ENCODE measurements around the gene CAB39. TPM values are rescaled to one million over a fixed set of nuclear protein-coding genes. Genes with fewer than 3 reads are reported as not detected.

The CAB39 gene
- polyA plus RNA-seq, 1 donor from 2014 or later, result 118 TPM

- Histone ChIP-seq H2AFZ (ENCODE audit: low read depth, low read length) (no peak overlapping the region), H3K9me2 (ENCODE audit: insufficient read depth, low read length) (no peaks in the 10 kb centered on the region), H3F3A (ENCODE audit: insufficient read depth, low read length, poor library complexity, severe bottlenecking) (no peaks in the 10 kb centered on the region), H3K79me2 (replicated peaks; ENCODE audit: insufficient read depth, low read length) (no peaks in the 10 kb centered on the region), H4K20me1 (ENCODE audit: insufficient read depth) (no peaks in the 10 kb centered on the region), H3K27ac (ENCODE audit: low read length) (no peak overlapping the region), H3K4me2 (ENCODE audit: low read length) (no peak overlapping the region), H3K36me3 (ENCODE audit: insufficient read depth, low read length) (no peaks in the 10 kb centered on the region), H3K27me3 (ENCODE audit: insufficient read depth, low read depth, low read length) (no peaks in the 10 kb centered on the region), H3K4me3 (ENCODE audit: low read length) (no peak overlapping the region), H3K9me3 (ENCODE audit: low read length) (no peaks in the 10 kb centered on the region), H3K9ac (ENCODE audit: low read length) (no peak overlapping the region)
- TF ChIP-seq RAD21 (conservative IDR thresholded peaks at IDR 0.05) (no peak), TAF1 (IDR thresholded peaks at IDR 0.05; ENCODE audit: low read depth) (no peak), REST (IDR thresholded peaks at IDR 0.05; ENCODE audit: borderline replicate concordance) (no peak), EZH2 (IDR thresholded peaks at IDR 0.05; ENCODE audit: borderline replicate concordance, insufficient read depth, low read length, poor library complexity, severe bottlenecking) (no peak), EP300 (conservative IDR thresholded peaks at IDR 0.05; ENCODE audit: poor library complexity, severe bottlenecking) (no peak), SMC3 (conservative IDR thresholded peaks at IDR 0.05; ENCODE audit: poor library complexity) (no peak), POLR2AphosphoS5 (IDR thresholded peaks at IDR 0.05) (no peak), CTCF (IDR thresholded peaks at IDR 0.05; ENCODE audit: poor library complexity, severe bottlenecking) (no peak), MXI1 (conservative IDR thresholded peaks at IDR 0.05; ENCODE audit: poor library complexity, severe bottlenecking) (no peak)
These were observed 127.7 kb downstream of the CAB39 start for GRCh38 chr2:230840301-230840700.

- Histone ChIP-seq H3K9ac (ENCODE audit: low read length) (no peak overlapping the region), H3K9me2 (ENCODE audit: insufficient read depth, low read length) (no peaks in the 10 kb centered on the region), H3K79me2 (replicated peaks; ENCODE audit: insufficient read depth, low read length) (no peaks in the 10 kb centered on the region), H2AFZ (ENCODE audit: low read depth, low read length) (no peak overlapping the region), H3K27me3 (ENCODE audit: insufficient read depth, low read depth, low read length) (no peaks in the 10 kb centered on the region), H4K20me1 (ENCODE audit: insufficient read depth) (no peaks in the 10 kb centered on the region), H3K4me3 (ENCODE audit: low read length) (no peak overlapping the region), H3F3A (ENCODE audit: insufficient read depth, low read length, poor library complexity, severe bottlenecking) (no peaks in the 10 kb centered on the region), H3K27ac (ENCODE audit: low read length) (no peak overlapping the region), H3K36me3 (ENCODE audit: insufficient read depth, low read length) (no peaks in the 10 kb centered on the region), H3K4me2 (ENCODE audit: low read length) (no peak overlapping the region), H3K9me3 (ENCODE audit: low read length) (peaks cover 4% of the 10 kb centered on the region)
- no peak for TF ChIP-seq EP300 (conservative IDR thresholded peaks at IDR 0.05; ENCODE audit: poor library complexity, severe bottlenecking)
- TF ChIP-seq POLR2AphosphoS5 (IDR thresholded peaks at IDR 0.05), result no peak
These were observed 129.8 kb downstream of the CAB39 start for GRCh38 chr2:230842473-230842872.

GRCh38 chr2:230843132-230843531, 130.5 kb downstream of the CAB39 start:
- no peaks in the 10 kb centered on the region for H3K36me3 ChIP-seq (ENCODE audit: insufficient read depth, low read length)
- H3K79me2 ChIP-seq (replicated peaks; ENCODE audit: insufficient read depth, low read length), result no peaks in the 10 kb centered on the region
- H3F3A ChIP-seq (ENCODE audit: insufficient read depth, low read length, poor library complexity, severe bottlenecking), result no peaks in the 10 kb centered on the region
- no peak overlapping the region for H3K27ac ChIP-seq (ENCODE audit: low read length)
- H3K9me2 ChIP-seq (ENCODE audit: insufficient read depth, low read length), result no peaks in the 10 kb centered on the region
- H3K4me2 ChIP-seq (ENCODE audit: low read length), result no peak overlapping the region
- no peak for TF ChIP-seq EZH2 (IDR thresholded peaks at IDR 0.05; ENCODE audit: borderline replicate concordance, insufficient read depth, low read length, poor library complexity, severe bottlenecking)
- TF ChIP-seq EP300 (conservative IDR thresholded peaks at IDR 0.05; ENCODE audit: poor library complexity, severe bottlenecking), result no peak
- TF ChIP-seq MXI1 (conservative IDR thresholded peaks at IDR 0.05; ENCODE audit: poor library complexity, severe bottlenecking), result no peak
- H2AFZ ChIP-seq (ENCODE audit: low read depth, low read length), result no peak overlapping the region
- no peaks in the 10 kb centered on the region for H4K20me1 ChIP-seq (ENCODE audit: insufficient read depth)
- no peaks in the 10 kb centered on the region for H3K27me3 ChIP-seq (ENCODE audit: insufficient read depth, low read depth, low read length)
- H3K4me3 ChIP-seq (ENCODE audit: low read length), result no peak overlapping the region
- H3K9ac ChIP-seq (ENCODE audit: low read length), result no peak overlapping the region
- H3K9me3 ChIP-seq (ENCODE audit: low read length), result peaks cover 4% of the 10 kb centered on the region

Measured in neural cell (in vitro differentiated cells).